HepG2 (cell line): ENCODE measurements around the gene CDK15. TPM values are rescaled to one million over a fixed set of nuclear protein-coding genes. Genes with fewer than 3 reads are reported as not detected.

Source experiments
- BRCA1 ChIP-seq: sonication (generic); formaldehyde crosslinking; IDR thresholded peaks from 2 replicates; pipeline ENCODE4 v1.4.0; 2020; ENCODE audit warnings: missing genetic modification reagents
- FUBP1 ChIP-seq: sonication (generic); formaldehyde crosslinking; IDR thresholded peaks from 2 replicates; pipeline ENCODE4 v1.5.1; 2020; ENCODE audit warnings: missing genetic modification reagents, mild to moderate bottlenecking, borderline replicate concordance
- GATAD2A ChIP-seq: IDR thresholded peaks from 2 replicates; pipeline ENCODE4 v1.6.1; 2016
- IKZF4 ChIP-seq: sonication (generic); formaldehyde crosslinking; IDR thresholded peaks from 2 replicates; pipeline ENCODE4 v1.5.1; 2020; ENCODE audit warnings: borderline replicate concordance, mild to moderate bottlenecking, low read depth, missing genetic modification reagents; ENCODE audit errors: not compliant biosample characterization
- KLF9 ChIP-seq: IDR thresholded peaks from 2 replicates; pipeline ENCODE4 v1.6.1; 2016; ENCODE audit warnings: low read depth
- KMT2B ChIP-seq: IDR thresholded peaks from 2 replicates; pipeline ENCODE4 v1.6.1; 2016; ENCODE audit warnings: missing genetic modification reagents, missing compliant biosample characterization
- MIER3 ChIP-seq: IDR thresholded peaks from 2 replicates; pipeline ENCODE4 v1.6.1; 2016; ENCODE audit warnings: missing compliant biosample characterization, borderline replicate concordance
- MNT ChIP-seq: fragments of 450-650 bp; IDR thresholded peaks from 2 replicates; pipeline ENCODE4 v1.6.1; 2016
- MZF1 ChIP-seq: sonication (generic); formaldehyde crosslinking; IDR thresholded peaks from 2 replicates; pipeline ENCODE4 v1.8.1; 2023; ENCODE audit warnings: mild to moderate bottlenecking, missing genetic modification reagents, borderline replicate concordance
- NR2C2 ChIP-seq: sonication (generic); formaldehyde crosslinking; IDR thresholded peaks from 2 replicates; pipeline ENCODE4 v1.4.0; 2020; ENCODE audit warnings: missing genetic modification reagents, mild to moderate bottlenecking, moderate library complexity, borderline replicate concordance
- SP2 ChIP-seq: sonication (generic); formaldehyde crosslinking; IDR thresholded peaks from 2 replicates; pipeline ENCODE4 v1.5.1; 2020; ENCODE audit warnings: mild to moderate bottlenecking, missing genetic modification reagents
- THRA ChIP-seq: sonication (generic); formaldehyde crosslinking; IDR thresholded peaks from 2 replicates; pipeline ENCODE4 v1.4.0; 2020; ENCODE audit warnings: missing genetic modification reagents, borderline replicate concordance
- ZNF547 ChIP-seq: sonication (generic); formaldehyde crosslinking; IDR thresholded peaks from 2 replicates; pipeline ENCODE4 v1.5.1; 2020; ENCODE audit warnings: mild to moderate bottlenecking, missing genetic modification reagents
- ZNF569 ChIP-seq: sonication (generic); formaldehyde crosslinking; IDR thresholded peaks from 2 replicates; pipeline ENCODE4 v1.5.0; 2020; ENCODE audit warnings: mild to moderate bottlenecking, missing genetic modification reagents, moderate library complexity, borderline replicate concordance
- ZNF629 ChIP-seq: sonication (generic); formaldehyde crosslinking; conservative IDR thresholded peaks from 2 replicates; pipeline ENCODE4 v1.5.0; 2020; ENCODE audit warnings: missing genetic modification reagents
- ZNF687 ChIP-seq: sonication (generic); formaldehyde crosslinking; IDR thresholded peaks from 2 replicates; pipeline ENCODE4 v1.5.1; 2020; ENCODE audit warnings: mild to moderate bottlenecking, missing genetic modification reagents, moderate library complexity
- ZSCAN25 ChIP-seq: sonication (generic); formaldehyde crosslinking; IDR thresholded peaks from 2 replicates; pipeline ENCODE4 v1.8.0; 2022; ENCODE audit warnings: mild to moderate bottlenecking, missing genetic modification reagents
- polyA plus RNA-seq, 8 experiments: library from polyadenylated mRNA; depleted of rRNA in 3 of 8; stranded (reverse) in 7 of 8; unstranded in 1 of 8; fragments of >200 nt; fragmentation: Illumina TruSeq in 4 of 8; extraction: Trizol in 4 of 8; gene quantifications; 2 replicates each; pipeline versions ENCODE4 v1.2.1 to v1.2.3, GENCODE V29; 2011 to 2016; ENCODE audit warnings: low read depth in 4 of 8, missing spikeins in 1 of 8, mixed read lengths in 1 of 8; ENCODE audit not compliant: insufficient read depth in 1 of 8
- total RNA-seq, 5 experiments: library from RNA; depleted of rRNA; stranded (reverse); fragments of >200 nt; fragmentation: Illumina TruSeq; extraction: Trizol; gene quantifications; 2 replicates each; pipeline ENCODE4 v1.2.3, GENCODE V29; 2016; ENCODE audit warnings: low read depth in 1 of 5
- TF ChIP-seq, protein P1 (sequence below): sonication (generic); formaldehyde crosslinking; IDR thresholded peaks from 2 replicates; pipeline ENCODE4 v1.4.0; 2020; ENCODE audit warnings: missing genetic modification reagents, low read depth, mild to moderate bottlenecking, borderline replicate concordance
- TF ChIP-seq, protein P2 (sequence below): sonication (generic); formaldehyde crosslinking; IDR thresholded peaks from 2 replicates; pipeline ENCODE4 v1.8.1; 2023; ENCODE audit warnings: mild to moderate bottlenecking, missing genetic modification reagents

The CDK15 gene
- total and polyA plus RNA-seq, 2 of the 13 experiments (the other 11 are each of a cell fraction or from before 2014, with no cell fraction given): not detected

- TF ChIP-seq MNT: no peak
- TF ChIP-seq IKZF4 (CRISPR knock-in tag): peak; percentile 55
- no peak for TF ChIP-seq ZNF629 (CRISPR knock-in tag)
- no peak for TF ChIP-seq SP2 (CRISPR knock-in tag)
- TF ChIP-seq GATAD2A: no peak
- peak; percentile 40; the same call in 1 of the 2 replicates for TF ChIP-seq ZSCAN25 (CRISPR knock-in tag)
- no peak for TF ChIP-seq MZF1
- TF ChIP-seq ZNF687 (CRISPR knock-in tag): no peak
- TF ChIP-seq, protein P1, sequence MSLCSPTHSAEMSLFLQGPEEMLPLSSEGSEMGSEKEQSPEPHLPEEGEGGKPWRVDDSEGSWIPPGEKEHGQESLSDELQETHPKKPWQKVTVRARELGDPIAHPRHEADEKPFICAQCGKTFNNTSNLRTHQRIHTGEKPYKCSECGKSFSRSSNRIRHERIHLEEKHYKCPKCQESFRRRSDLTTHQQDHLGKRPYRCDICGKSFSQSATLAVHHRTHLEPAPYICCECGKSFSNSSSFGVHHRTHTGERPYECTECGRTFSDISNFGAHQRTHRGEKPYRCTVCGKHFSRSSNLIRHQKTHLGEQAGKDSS (CRISPR knock-in tag): 0 out of 2 replicates have a peak, but pooled peaks have one; percentile 47
- peak; percentile 37; the same call in 1 of the 2 replicates for TF ChIP-seq ZNF547 (CRISPR knock-in tag)
- TF ChIP-seq MIER3: 0 out of 2 replicates have a peak, but pooled peaks have one; percentile 32
- no peak for TF ChIP-seq KLF9 (CRISPR knock-in tag)
- TF ChIP-seq ZNF569: no peak
- TF ChIP-seq NR2C2 (CRISPR knock-in tag): no peak
- TF ChIP-seq BRCA1 (CRISPR knock-in tag): no peak
- TF ChIP-seq KMT2B: no peak
- TF ChIP-seq THRA (CRISPR knock-in tag): peak; percentile 38; the same call in 1 of the 2 replicates
- TF ChIP-seq FUBP1 (CRISPR knock-in tag): peak; percentile 89; the same call in 1 of the 2 replicates
- TF ChIP-seq, protein P2, sequence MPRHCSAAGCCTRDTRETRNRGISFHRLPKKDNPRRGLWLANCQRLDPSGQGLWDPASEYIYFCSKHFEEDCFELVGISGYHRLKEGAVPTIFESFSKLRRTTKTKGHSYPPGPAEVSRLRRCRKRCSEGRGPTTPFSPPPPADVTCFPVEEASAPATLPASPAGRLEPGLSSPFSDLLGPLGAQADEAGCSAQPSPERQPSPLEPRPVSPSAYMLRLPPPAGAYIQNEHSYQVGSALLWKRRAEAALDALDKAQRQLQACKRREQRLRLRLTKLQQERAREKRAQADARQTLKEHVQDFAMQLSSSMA: no peak
These were observed 54.3 kb downstream of the CDK15 start (continued) for GRCh38 chr2:201860636-201861066.
